ENCODE measurements around the gene CDC42BPB.

Gene CDC42BPB

GRCh38 chr14:103057372-103058163 is at the start of gene CDC42BPB:
CDC42BPB (minus strand) TSS chr14:103057549; CDS start chr14:103057173, 376 bp downstream.
- DNase-seq = peak; percentile 49

GRCh38 chr14:103105580-103106150 is 48.3 kb upstream of the CDC42BPB start:
- no peak for DNase-seq

GRCh38 chr14:103104654-103105452 is 47.5 kb upstream of the CDC42BPB start:
- DNase-seq = peak; percentile 81

- DNase-seq = no peak
Measured at GRCh38 chr14:103104389-103104653, 47.0 kb upstream of the CDC42BPB start.

- DNase-seq = no peak
Measured at GRCh38 chr14:103103461-103104388, 46.4 kb upstream of the CDC42BPB start.

- no peak for DNase-seq
Measured at GRCh38 chr14:103102689-103103260, 45.4 kb upstream of the CDC42BPB start.

- DNase-seq = no peak
Measured at GRCh38 chr14:103101963-103102688, 44.8 kb upstream of the CDC42BPB start.

GRCh38 chr14:103101257-103101962 is 44.1 kb upstream of the CDC42BPB start:
- no peak for DNase-seq

GRCh38 chr14:103100281-103101121 is 43.2 kb upstream of the CDC42BPB start:
- no peak for DNase-seq

GRCh38 chr14:103099733-103100280 is 42.5 kb upstream of the CDC42BPB start:
- DNase-seq = no peak

GRCh38 chr14:103099081-103099732 is 41.9 kb upstream of the CDC42BPB start:
- no peak for DNase-seq

GRCh38 chr14:103097994-103098957 is 40.9 kb upstream of the CDC42BPB start:
- DNase-seq = no peak

GRCh38 chr14:103097244-103097993 is 40.1 kb upstream of the CDC42BPB start:
- no peak for DNase-seq

GRCh38 chr14:103096387-103096786 is 39.0 kb upstream of the CDC42BPB start:
- DNase-seq = no peak

GRCh38 chr14:103095210-103095778 is 37.9 kb upstream of the CDC42BPB start:
- DNase-seq = no peak

GRCh38 chr14:103094406-103095209 is 37.3 kb upstream of the CDC42BPB start, which contains the start of gene EXOC3L4:
EXOC3L4 (plus strand) TSS chr14:103094725; CDS start chr14:103100220, 5,495 bp downstream.
- no peak for DNase-seq

Measured in activated CD8-positive, alpha-beta memory T cell treated with anti-CD3 and anti-CD28 coated beads, Interleukin-2, amount 50 U/mL, for 4 hours (primary cell).